ENCODE results near the gene PRSS36. TPM values are rescaled to one million over a fixed set of nuclear protein-coding genes. Genes with fewer than 3 reads are reported as not detected.
A peak's percentile ranks its signal among the peaks of the same experiment; 100 is the strongest.

PRSS36 gene
- total and polyA plus RNA-seq, 9 of the 15 experiments (the other 6 are each of a cell fraction or from before 2014, with no cell fraction given), result 0.09 to 1.2 (median 0.54) TPM; not detected in 2

- TF ChIP-seq FOXM1 (IDR thresholded peaks at IDR 0.05; ENCODE audit: low read depth), result no peak
- TF ChIP-seq FOXM1 (CRISPR knock-in tag; IDR thresholded peaks at IDR 0.05; ENCODE audit: low read depth), result no peak
- TF ChIP-seq CXXC5 (CRISPR knock-in tag; IDR thresholded peaks at IDR 0.05), result peak; percentile 91
- TF ChIP-seq ZFP1 (CRISPR knock-in tag; IDR thresholded peaks at IDR 0.05), result no peak
- TF ChIP-seq KAT2B (IDR thresholded peaks at IDR 0.05; ENCODE audit: low read depth, low read length), result no peak
- no peak for TF ChIP-seq KHSRP (IDR thresholded peaks at IDR 0.05)
- TF ChIP-seq XRCC4 (IDR thresholded peaks at IDR 0.05; ENCODE audit: extremely low read depth, insufficient read depth, insufficient read length), result no peak
- TF ChIP-seq POLR2B (IDR thresholded peaks at IDR 0.05; ENCODE audit: low read depth, partially characterized antibody), result peak; percentile 40
- TF ChIP-seq SMARCB1 (IDR thresholded peaks at IDR 0.05; ENCODE audit: insufficient read length, low read depth), result no peak
- no peak for TF ChIP-seq HINFP (tag; conservative IDR thresholded peaks at IDR 0.05; ENCODE audit: low read depth)
- TF ChIP-seq NR0B1 (IDR thresholded peaks at IDR 0.05; ENCODE audit: partially characterized antibody), result no peak
- TF ChIP-seq HIVEP1 (CRISPR knock-in tag; IDR thresholded peaks at IDR 0.05), result no peak
- TF ChIP-seq FUS (optimal IDR thresholded peaks at IDR 0.05; ENCODE audit: low read depth, low read length), result no peak
- TF ChIP-seq ZNF785 (CRISPR knock-in tag; IDR thresholded peaks at IDR 0.05), result no peak
- peak; percentile 30; the same call in 1 of the 2 replicates for TF ChIP-seq CBX5 (IDR thresholded peaks at IDR 0.05; ENCODE audit: borderline replicate concordance, low read depth)
- TF ChIP-seq TRIM24 (IDR thresholded peaks at IDR 0.05), result peak in 1 of 2 experiments; percentile 78; a peak in 3 of 4 replicates
- no peak for TF ChIP-seq MTF1 (CRISPR knock-in tag; IDR thresholded peaks at IDR 0.05; ENCODE audit: borderline replicate concordance)
- TF ChIP-seq SP2 (IDR thresholded peaks at IDR 0.05; ENCODE audit: extremely low read depth, low read depth, low read length, poor library complexity, severe bottlenecking), result no peak
- TF ChIP-seq, protein P1, sequence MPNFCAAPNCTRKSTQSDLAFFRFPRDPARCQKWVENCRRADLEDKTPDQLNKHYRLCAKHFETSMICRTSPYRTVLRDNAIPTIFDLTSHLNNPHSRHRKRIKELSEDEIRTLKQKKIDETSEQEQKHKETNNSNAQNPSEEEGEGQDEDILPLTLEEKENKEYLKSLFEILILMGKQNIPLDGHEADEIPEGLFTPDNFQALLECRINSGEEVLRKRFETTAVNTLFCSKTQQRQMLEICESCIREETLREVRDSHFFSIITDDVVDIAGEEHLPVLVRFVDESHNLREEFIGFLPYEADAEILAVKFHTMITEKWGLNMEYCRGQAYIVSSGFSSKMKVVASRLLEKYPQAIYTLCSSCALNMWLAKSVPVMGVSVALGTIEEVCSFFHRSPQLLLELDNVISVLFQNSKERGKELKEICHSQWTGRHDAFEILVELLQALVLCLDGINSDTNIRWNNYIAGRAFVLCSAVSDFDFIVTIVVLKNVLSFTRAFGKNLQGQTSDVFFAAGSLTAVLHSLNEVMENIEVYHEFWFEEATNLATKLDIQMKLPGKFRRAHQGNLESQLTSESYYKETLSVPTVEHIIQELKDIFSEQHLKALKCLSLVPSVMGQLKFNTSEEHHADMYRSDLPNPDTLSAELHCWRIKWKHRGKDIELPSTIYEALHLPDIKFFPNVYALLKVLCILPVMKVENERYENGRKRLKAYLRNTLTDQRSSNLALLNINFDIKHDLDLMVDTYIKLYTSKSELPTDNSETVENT (CRISPR knock-in tag; IDR thresholded peaks at IDR 0.05), result no peak
- no peak for TF ChIP-seq TFE3 (CRISPR knock-in tag; IDR thresholded peaks at IDR 0.05)
Measured at GRCh38 chr16:31105677-31106213, 44.1 kb downstream of the PRSS36 start (continued).

Data from K562 (cell line).